ENCODE measurements around the gene MRPS7.
A peak's percentile ranks its signal among the peaks of the same experiment; 100 is the strongest.

MRPS7 gene

DNA sequence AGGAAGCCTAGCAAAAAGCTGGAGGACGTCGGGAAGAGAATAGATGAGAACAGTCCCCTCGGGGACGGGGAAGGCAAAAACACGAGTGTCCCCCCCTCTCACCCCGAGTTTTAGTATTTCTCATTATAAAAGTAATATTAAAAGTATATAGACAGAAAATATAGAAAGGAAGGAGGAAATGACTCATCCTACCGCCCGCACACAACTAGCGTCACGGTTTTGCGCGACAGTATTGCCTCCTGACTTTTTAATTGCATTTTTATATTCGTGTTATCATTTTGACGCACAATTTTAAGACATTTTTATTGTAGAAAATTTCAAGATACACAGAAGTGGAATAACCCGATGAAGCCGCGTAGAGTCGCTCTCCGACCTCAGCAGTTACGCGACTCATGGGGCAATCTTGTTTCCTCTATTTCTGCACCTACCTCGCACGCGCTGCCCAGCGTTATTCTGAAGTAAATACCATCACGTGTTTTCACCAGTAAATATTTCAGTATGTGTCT is 28.2 kb downstream of the MRPS7 start:
- Histone ChIP-seq H3K4me3 (ENCODE audit: low read depth, low read length) (peak overlapping the region; percentile 48), H3K27ac (ENCODE audit: extremely low read depth, low read depth, low read length) (peak overlapping the region; percentile 37; the same call in 1 of the 2 replicates), H3K36me3 (ENCODE audit: control insufficient read depth in 2 of 2, insufficient read depth in 1 of 2, low read length in 2 of 2) (peaks cover 10 to 18% of the 10 kb centered on the region in 2 experiments), H3K9me3 (ENCODE audit: control insufficient read depth, insufficient read depth, low read depth, low read length) (no peaks in the 10 kb centered on the region), H3K4me1 (ENCODE audit: control insufficient read depth, insufficient read depth, low read length) (peaks cover 4% of the 10 kb centered on the region; the same call in 1 of the 2 replicates)
- POLR2A ChIA-PET = interaction anchor here (0.6 to 2.7 kb wide), 53 partner anchors 8 to 566 kb away, joined by 3 to 111 read pairs (median 5); partner anchors contain the start of genes ARMC7, FDXR, GGA3 and GRB2
- CTCF ChIA-PET = interaction anchor here (0.6 to 2.2 kb wide), 16 partner anchors 8 to 312 kb away, joined by 3 to 22 read pairs (median 5); partner anchors contain the start of genes MIF4GD and MRPS7
- TF ChIP-seq ZFP41 (tag by site-specific recombination; IDR thresholded peaks at IDR 0.05; ENCODE audit: borderline replicate concordance) (no peak), GLIS2 (tag by site-specific recombination; IDR thresholded peaks at IDR 0.05) (no peak), HOXD13 (CRISPR knock-in tag; IDR thresholded peaks at IDR 0.05; ENCODE audit: borderline replicate concordance) (no peak), ZNF366 (tag by site-specific recombination; conservative IDR thresholded peaks at IDR 0.05) (0 out of 2 replicates have a peak, but pooled peaks have one; percentile 37), ZNF610 (tag by site-specific recombination; IDR thresholded peaks at IDR 0.05; ENCODE audit: borderline replicate concordance) (no peak), ZNF664 (tag by site-specific recombination; IDR thresholded peaks at IDR 0.05) (no peak), ZNF175 (tag by site-specific recombination; IDR thresholded peaks at IDR 0.05) (no peak), ZBTB8A (tag by site-specific recombination; IDR thresholded peaks at IDR 0.05) (no peak), RBAK (tag by site-specific recombination; IDR thresholded peaks at IDR 0.05) (no peak), ZNF621 (tag by site-specific recombination; IDR thresholded peaks at IDR 0.05) (no peak), ZNF660 (tag by site-specific recombination; IDR thresholded peaks at IDR 0.05) (0 out of 2 replicates have a peak, but pooled peaks have one; percentile 18), ZNF521 (tag by site-specific recombination; IDR thresholded peaks at IDR 0.05) (no peak), BCL11B (tag by site-specific recombination; IDR thresholded peaks at IDR 0.05; ENCODE audit: low read depth) (no peak), MEIS1 (CRISPR knock-in tag; IDR thresholded peaks at IDR 0.05; ENCODE audit: borderline replicate concordance) (no peak), ZNF157 (tag by site-specific recombination; IDR thresholded peaks at IDR 0.05) (no peak), OVOL3 (tag by site-specific recombination; IDR thresholded peaks at IDR 0.05) (no peak), ZNF350 (tag by site-specific recombination; IDR thresholded peaks at IDR 0.05) (no peak), SP2 (tag by site-specific recombination; IDR thresholded peaks at IDR 0.05) (no peak), YY1 (tag by site-specific recombination; IDR thresholded peaks at IDR 0.05) (0 out of 2 replicates have a peak, but pooled peaks have one; percentile 9), ZNF114 (tag by site-specific recombination; IDR thresholded peaks at IDR 0.05) (no peak)
- TF ChIP-seq, protein P1, sequence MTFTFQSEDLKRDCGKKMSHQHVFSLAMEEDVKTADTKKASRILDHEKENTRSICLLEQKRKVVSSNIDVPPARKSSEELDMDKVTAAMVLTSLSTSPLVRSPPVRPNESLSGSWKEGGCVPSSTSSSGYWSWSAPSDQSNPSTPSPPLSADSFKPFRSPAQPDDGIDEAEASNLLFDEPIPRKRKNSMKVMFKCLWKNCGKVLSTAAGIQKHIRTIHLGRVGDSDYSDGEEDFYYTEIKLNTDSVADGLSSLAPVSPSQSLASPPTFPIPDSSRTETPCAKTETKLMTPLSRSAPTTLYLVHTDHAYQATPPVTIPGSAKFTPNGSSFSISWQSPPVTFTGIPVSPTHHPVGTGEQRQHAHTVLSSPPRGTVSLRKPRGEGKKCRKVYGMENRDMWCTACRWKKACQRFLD (tag by site-specific recombination; IDR thresholded peaks at IDR 0.05) = no peak
- TF ChIP-seq, protein P2, sequence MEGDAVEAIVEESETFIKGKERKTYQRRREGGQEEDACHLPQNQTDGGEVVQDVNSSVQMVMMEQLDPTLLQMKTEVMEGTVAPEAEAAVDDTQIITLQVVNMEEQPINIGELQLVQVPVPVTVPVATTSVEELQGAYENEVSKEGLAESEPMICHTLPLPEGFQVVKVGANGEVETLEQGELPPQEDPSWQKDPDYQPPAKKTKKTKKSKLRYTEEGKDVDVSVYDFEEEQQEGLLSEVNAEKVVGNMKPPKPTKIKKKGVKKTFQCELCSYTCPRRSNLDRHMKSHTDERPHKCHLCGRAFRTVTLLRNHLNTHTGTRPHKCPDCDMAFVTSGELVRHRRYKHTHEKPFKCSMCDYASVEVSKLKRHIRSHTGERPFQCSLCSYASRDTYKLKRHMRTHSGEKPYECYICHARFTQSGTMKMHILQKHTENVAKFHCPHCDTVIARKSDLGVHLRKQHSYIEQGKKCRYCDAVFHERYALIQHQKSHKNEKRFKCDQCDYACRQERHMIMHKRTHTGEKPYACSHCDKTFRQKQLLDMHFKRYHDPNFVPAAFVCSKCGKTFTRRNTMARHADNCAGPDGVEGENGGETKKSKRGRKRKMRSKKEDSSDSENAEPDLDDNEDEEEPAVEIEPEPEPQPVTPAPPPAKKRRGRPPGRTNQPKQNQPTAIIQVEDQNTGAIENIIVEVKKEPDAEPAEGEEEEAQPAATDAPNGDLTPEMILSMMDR (tag by site-specific recombination; IDR thresholded peaks at IDR 0.05) = no peak
- TF ChIP-seq, protein P3, sequence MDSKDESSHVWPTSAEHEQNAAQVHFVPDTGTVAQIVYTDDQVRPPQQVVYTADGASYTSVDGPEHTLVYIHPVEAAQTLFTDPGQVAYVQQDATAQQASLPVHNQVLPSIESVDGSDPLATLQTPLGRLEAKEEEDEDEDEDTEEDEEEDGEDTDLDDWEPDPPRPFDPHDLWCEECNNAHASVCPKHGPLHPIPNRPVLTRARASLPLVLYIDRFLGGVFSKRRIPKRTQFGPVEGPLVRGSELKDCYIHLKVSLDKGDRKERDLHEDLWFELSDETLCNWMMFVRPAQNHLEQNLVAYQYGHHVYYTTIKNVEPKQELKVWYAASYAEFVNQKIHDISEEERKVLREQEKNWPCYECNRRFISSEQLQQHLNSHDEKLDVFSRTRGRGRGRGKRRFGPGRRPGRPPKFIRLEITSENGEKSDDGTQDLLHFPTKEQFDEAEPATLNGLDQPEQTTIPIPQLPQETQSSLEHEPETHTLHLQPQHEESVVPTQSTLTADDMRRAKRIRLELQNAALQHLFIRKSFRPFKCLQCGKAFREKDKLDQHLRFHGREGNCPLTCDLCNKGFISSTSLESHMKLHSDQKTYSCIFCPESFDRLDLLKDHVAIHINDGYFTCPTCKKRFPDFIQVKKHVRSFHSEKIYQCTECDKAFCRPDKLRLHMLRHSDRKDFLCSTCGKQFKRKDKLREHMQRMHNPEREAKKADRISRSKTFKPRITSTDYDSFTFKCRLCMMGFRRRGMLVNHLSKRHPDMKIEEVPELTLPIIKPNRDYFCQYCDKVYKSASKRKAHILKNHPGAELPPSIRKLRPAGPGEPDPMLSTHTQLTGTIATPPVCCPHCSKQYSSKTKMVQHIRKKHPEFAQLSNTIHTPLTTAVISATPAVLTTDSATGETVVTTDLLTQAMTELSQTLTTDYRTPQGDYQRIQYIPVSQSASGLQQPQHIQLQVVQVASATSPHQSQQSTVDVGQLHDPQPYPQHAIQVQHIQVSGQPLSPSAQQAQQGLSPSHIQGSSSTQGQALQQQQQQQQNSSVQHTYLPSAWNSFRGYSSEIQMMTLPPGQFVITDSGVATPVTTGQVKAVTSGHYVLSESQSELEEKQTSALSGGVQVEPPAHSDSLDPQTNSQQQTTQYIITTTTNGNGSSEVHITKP (tag by site-specific recombination; IDR thresholded peaks at IDR 0.05) = peak; percentile 35; the same call in 1 of the 2 replicates
- TF ChIP-seq, protein P4, sequence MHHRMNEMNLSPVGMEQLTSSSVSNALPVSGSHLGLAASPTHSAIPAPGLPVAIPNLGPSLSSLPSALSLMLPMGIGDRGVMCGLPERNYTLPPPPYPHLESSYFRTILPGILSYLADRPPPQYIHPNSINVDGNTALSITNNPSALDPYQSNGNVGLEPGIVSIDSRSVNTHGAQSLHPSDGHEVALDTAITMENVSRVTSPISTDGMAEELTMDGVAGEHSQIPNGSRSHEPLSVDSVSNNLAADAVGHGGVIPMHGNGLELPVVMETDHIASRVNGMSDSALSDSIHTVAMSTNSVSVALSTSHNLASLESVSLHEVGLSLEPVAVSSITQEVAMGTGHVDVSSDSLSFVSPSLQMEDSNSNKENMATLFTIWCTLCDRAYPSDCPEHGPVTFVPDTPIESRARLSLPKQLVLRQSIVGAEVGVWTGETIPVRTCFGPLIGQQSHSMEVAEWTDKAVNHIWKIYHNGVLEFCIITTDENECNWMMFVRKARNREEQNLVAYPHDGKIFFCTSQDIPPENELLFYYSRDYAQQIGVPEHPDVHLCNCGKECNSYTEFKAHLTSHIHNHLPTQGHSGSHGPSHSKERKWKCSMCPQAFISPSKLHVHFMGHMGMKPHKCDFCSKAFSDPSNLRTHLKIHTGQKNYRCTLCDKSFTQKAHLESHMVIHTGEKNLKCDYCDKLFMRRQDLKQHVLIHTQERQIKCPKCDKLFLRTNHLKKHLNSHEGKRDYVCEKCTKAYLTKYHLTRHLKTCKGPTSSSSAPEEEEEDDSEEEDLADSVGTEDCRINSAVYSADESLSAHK (tag by site-specific recombination; IDR thresholded peaks at IDR 0.05) = no peak
- TF ChIP-seq, protein P5, sequence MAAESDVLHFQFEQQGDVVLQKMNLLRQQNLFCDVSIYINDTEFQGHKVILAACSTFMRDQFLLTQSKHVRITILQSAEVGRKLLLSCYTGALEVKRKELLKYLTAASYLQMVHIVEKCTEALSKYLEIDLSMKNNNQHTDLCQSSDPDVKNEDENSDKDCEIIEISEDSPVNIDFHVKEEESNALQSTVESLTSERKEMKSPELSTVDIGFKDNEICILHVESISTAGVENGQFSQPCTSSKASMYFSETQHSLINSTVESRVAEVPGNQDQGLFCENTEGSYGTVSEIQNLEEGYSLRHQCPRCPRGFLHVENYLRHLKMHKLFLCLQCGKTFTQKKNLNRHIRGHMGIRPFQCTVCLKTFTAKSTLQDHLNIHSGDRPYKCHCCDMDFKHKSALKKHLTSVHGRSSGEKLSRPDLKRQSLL (tag by site-specific recombination; IDR thresholded peaks at IDR 0.05) = no peak

All from HEK293 (cell line).